HCT116 (cell line): ENCODE measurements around the gene ZNF438.

Source experiments
- CEBPB ChIP-seq: IDR thresholded peaks from 2 replicates; pipeline ENCODE4 v1.6.1; 2012; ENCODE audit warnings: low read depth
- EZH2 ChIP-seq: fragments of 200-600 bp; sonication (generic); IDR thresholded peaks from 2 replicates; pipeline ENCODE4 v1.6.1; 2017; ENCODE audit warnings: antibody characterized with exemption, mixed run types
- EZH2phosphoT487 ChIP-seq: fragments of 200-600 bp; IDR thresholded peaks from 2 replicates; pipeline ENCODE4 v1.6.1; 2018; ENCODE audit warnings: antibody characterized with exemption, borderline replicate concordance
- JUND ChIP-seq: IDR thresholded peaks from 2 replicates; pipeline ENCODE4 v1.6.1; 2012
- MAX ChIP-seq: IDR thresholded peaks from 2 replicates; pipeline ENCODE4 v1.6.1; 2012
- POLR2A ChIP-seq: IDR thresholded peaks from 2 replicates; pipeline ENCODE4 v1.7.0; 2011; ENCODE audit warnings: borderline replicate concordance; ENCODE audit not compliant: insufficient read depth, insufficient read length; ENCODE audit errors: extremely low read depth
- POLR2AphosphoS5 ChIP-seq: IDR thresholded peaks from 2 replicates; pipeline ENCODE4 v1.6.1; 2011; ENCODE audit warnings: mild to moderate bottlenecking, low read depth, low read length, moderate library complexity
- REST ChIP-seq: IDR thresholded peaks from 2 replicates; pipeline ENCODE4 v1.6.1; 2012; ENCODE audit warnings: low read depth
- SIN3A ChIP-seq: IDR thresholded peaks from 2 replicates; pipeline ENCODE4 v1.6.1; 2012; ENCODE audit warnings: low read depth
- SRF ChIP-seq: IDR thresholded peaks from 2 replicates; pipeline ENCODE4 v1.6.1; 2012; ENCODE audit warnings: low read depth
- TCF7L2 ChIP-seq: IDR thresholded peaks from 2 replicates; pipeline ENCODE4 v1.7.0; 2011; ENCODE audit warnings: borderline replicate concordance, inconsistent platforms; ENCODE audit not compliant: insufficient read depth, insufficient read length; ENCODE audit errors: extremely low read depth
- YY1 ChIP-seq: IDR thresholded peaks from 2 replicates; pipeline ENCODE4 v1.6.1; 2011; ENCODE audit warnings: low read length, low read depth, moderate library complexity, mild to moderate bottlenecking; ENCODE audit not compliant: insufficient replicate concordance; ENCODE audit errors: extremely low read depth
- TF ChIP-seq, protein P1 (sequence below), 3 experiments: fragments of 200-600 bp in 1 of 3; sonication (generic) in 1 of 3; IDR thresholded peaks in 2 of 3; conservative IDR thresholded peaks in 1 of 3; 2 replicates each; pipeline ENCODE4 v1.5.1; 2012 to 2017; ENCODE audit warnings: low read depth in 2 of 3, low read length in 2 of 3, antibody characterized with exemption in 1 of 3, borderline replicate concordance in 1 of 3, control low read depth in 1 of 3, mild to moderate bottlenecking in 1 of 3, mixed read lengths in 1 of 3, mixed run types in 1 of 3, moderate library complexity in 1 of 3; ENCODE audit not compliant: insufficient read depth in 1 of 3

GRCh38 chr10:30929901-30930520 lies 101.7 kb downstream of the ZNF438 start:
- no peak for TF ChIP-seq YY1
- TF ChIP-seq POLR2AphosphoS5 = no peak
- TF ChIP-seq, protein P1, sequence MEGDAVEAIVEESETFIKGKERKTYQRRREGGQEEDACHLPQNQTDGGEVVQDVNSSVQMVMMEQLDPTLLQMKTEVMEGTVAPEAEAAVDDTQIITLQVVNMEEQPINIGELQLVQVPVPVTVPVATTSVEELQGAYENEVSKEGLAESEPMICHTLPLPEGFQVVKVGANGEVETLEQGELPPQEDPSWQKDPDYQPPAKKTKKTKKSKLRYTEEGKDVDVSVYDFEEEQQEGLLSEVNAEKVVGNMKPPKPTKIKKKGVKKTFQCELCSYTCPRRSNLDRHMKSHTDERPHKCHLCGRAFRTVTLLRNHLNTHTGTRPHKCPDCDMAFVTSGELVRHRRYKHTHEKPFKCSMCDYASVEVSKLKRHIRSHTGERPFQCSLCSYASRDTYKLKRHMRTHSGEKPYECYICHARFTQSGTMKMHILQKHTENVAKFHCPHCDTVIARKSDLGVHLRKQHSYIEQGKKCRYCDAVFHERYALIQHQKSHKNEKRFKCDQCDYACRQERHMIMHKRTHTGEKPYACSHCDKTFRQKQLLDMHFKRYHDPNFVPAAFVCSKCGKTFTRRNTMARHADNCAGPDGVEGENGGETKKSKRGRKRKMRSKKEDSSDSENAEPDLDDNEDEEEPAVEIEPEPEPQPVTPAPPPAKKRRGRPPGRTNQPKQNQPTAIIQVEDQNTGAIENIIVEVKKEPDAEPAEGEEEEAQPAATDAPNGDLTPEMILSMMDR (IDR thresholded peaks at IDR 0.05 in 2 of 3, conservative IDR thresholded peaks at IDR 0.05 in 1 of 3; ENCODE audit: borderline replicate concordance in 1 of 3, insufficient read depth in 1 of 3, low read depth in 2 of 3, low read length in 2 of 3) = no peak
- no peak for TF ChIP-seq JUND
- no peak for TF ChIP-seq TCF7L2
- no peak for TF ChIP-seq POLR2A
- no peak for TF ChIP-seq SRF
- TF ChIP-seq REST = no peak
- TF ChIP-seq EZH2 = no peak
- TF ChIP-seq MAX = no peak
- no peak for TF ChIP-seq EZH2phosphoT487
- no peak for TF ChIP-seq SIN3A
- no peak for TF ChIP-seq CEBPB
